DOHH2 (cell line): Measurements from ENCODE around the gene CUZD1.

Experiments used
- H3F3A ChIP-seq: fragments of 200-600 bp; sonication (generic), shearing (Covaris generic); 2 replicates; pipeline ENCODE4 v1.6.0; 2016; ENCODE audit warnings: antibody characterized with exemption, mild to moderate bottlenecking; ENCODE audit not compliant: control insufficient read depth, insufficient read depth
- H3K27ac ChIP-seq: fragments of 200-600 bp; sonication (generic); 2 replicates; pipeline ENCODE4 v1.5.1; 2014; ENCODE audit warnings: low read depth, mild to moderate bottlenecking, low read length, moderate library complexity
- H3K27me3 ChIP-seq: fragments of 200-600 bp; sonication (generic); 2 replicates; pipeline ENCODE4 v1.6.1; 2014; ENCODE audit warnings: mild to moderate bottlenecking, low read length, mixed read lengths; ENCODE audit not compliant: control insufficient read depth
- H3K36me3 ChIP-seq: fragments of 200-600 bp; sonication (generic); 2 replicates; pipeline ENCODE4 v1.6.1; 2014; ENCODE audit warnings: mild to moderate bottlenecking, low read length, moderate library complexity, mixed read lengths; ENCODE audit not compliant: control insufficient read depth
- H3K4me1 ChIP-seq: fragments of 200-600 bp; sonication (generic); 2 replicates; pipeline ENCODE4 v1.6.1; 2014; ENCODE audit warnings: mild to moderate bottlenecking, low read length, mixed read lengths; ENCODE audit not compliant: control insufficient read depth
- H3K4me2 ChIP-seq: fragments of 200-600 bp; sonication (generic); 2 replicates; pipeline ENCODE4 v1.6.0; 2014; ENCODE audit warnings: mild to moderate bottlenecking, low read length, moderate library complexity
- H3K4me3 ChIP-seq: fragments of 200-600 bp; sonication (generic); 2 replicates; pipeline ENCODE4 v1.5.1; 2014; ENCODE audit warnings: mild to moderate bottlenecking, low read length, mixed read lengths
- H3K79me2 ChIP-seq: fragments of 200-600 bp; sonication (generic); 2 replicates; pipeline ENCODE4 v1.6.1; 2014; ENCODE audit warnings: mild to moderate bottlenecking, low read length, mixed read lengths; ENCODE audit not compliant: control insufficient read depth
- H3K9me2 ChIP-seq: fragments of 200-600 bp; sonication (generic); replicated peaks from 2 replicates; pipeline ENCODE4 v1.6.1; 2014; ENCODE audit warnings: mild to moderate bottlenecking, low read length, mixed read lengths; ENCODE audit not compliant: control insufficient read depth
- H3K9me3 ChIP-seq: fragments of 200-600 bp; sonication (generic); 2 replicates; pipeline ENCODE4 v1.6.1; 2014; ENCODE audit warnings: antibody characterized with exemption, low read length, mixed read lengths; ENCODE audit not compliant: control insufficient read depth, insufficient read depth
- H4K20me1 ChIP-seq: fragments of 200-600 bp; sonication (generic); 2 replicates; pipeline ENCODE4 v1.6.0; 2014; ENCODE audit warnings: low read depth, mild to moderate bottlenecking, antibody characterized with exemption, low read length, moderate library complexity; ENCODE audit not compliant: control insufficient read depth, insufficient read depth
- CTCF ChIP-seq: fragments of 200-600 bp; sonication (generic); IDR thresholded peaks from one replicate; pipeline ENCODE4 v1.5.1; 2014; ENCODE audit warnings: antibody characterized with exemption, mild to moderate bottlenecking, low read depth, low read length; ENCODE audit not compliant: poor library complexity, severe bottlenecking
- EZH2phosphoT487 ChIP-seq: fragments of 200-600 bp; sonication (generic); IDR thresholded peaks from 2 replicates; pipeline ENCODE4 v1.6.1; 2017; ENCODE audit warnings: borderline replicate concordance, mild to moderate bottlenecking, antibody characterized with exemption, low read length, moderate library complexity, mixed read lengths

CUZD1 gene

GRCh38 chr10:122864901-122865300, 19.2 kb upstream of the CUZD1 start:
- TF ChIP-seq EZH2phosphoT487 (no peak), CTCF (no peak)
- Histone ChIP-seq H3K27me3 (no peaks in the 10 kb centered on the region), H3K4me3 (no peak overlapping the region), H3K79me2 (peaks cover 60% of the 10 kb centered on the region), H3K4me1 (no peaks in the 10 kb centered on the region), H3K9me2 (no peaks in the 10 kb centered on the region), H3K27ac (no peak overlapping the region), H3K36me3 (no peaks in the 10 kb centered on the region; the same call in 1 of the 2 replicates), H4K20me1 (no peaks in the 10 kb centered on the region), H3K9me3 (no peaks in the 10 kb centered on the region; the same call in 1 of the 2 replicates), H3F3A (no peaks in the 10 kb centered on the region; the same call in 1 of the 2 replicates), H3K4me2 (no peak overlapping the region)

GRCh38 chr10:122864194-122864592, 18.5 kb upstream of the CUZD1 start:
- no peaks in the 10 kb centered on the region; the same call in 1 of the 2 replicates for H3F3A ChIP-seq
- H3K27ac ChIP-seq: no peak overlapping the region
- no peak overlapping the region for H3K4me3 ChIP-seq
- H3K27me3 ChIP-seq: no peaks in the 10 kb centered on the region
- H3K9me2 ChIP-seq: no peaks in the 10 kb centered on the region
- TF ChIP-seq EZH2phosphoT487 (no peak), CTCF (no peak)
- no peaks in the 10 kb centered on the region for H3K4me1 ChIP-seq
- no peaks in the 10 kb centered on the region for H4K20me1 ChIP-seq
- no peak overlapping the region for H3K4me2 ChIP-seq
- H3K79me2 ChIP-seq: peaks cover 66% of the 10 kb centered on the region
- H3K36me3 ChIP-seq: no peaks in the 10 kb centered on the region; the same call in 1 of the 2 replicates
- no peaks in the 10 kb centered on the region; the same call in 1 of the 2 replicates for H3K9me3 ChIP-seq

GRCh38 chr10:122863216-122864193, 17.8 kb upstream of the CUZD1 start:
- Histone ChIP-seq H3K27ac (no peak overlapping the region), H3F3A (no peaks in the 10 kb centered on the region; the same call in 1 of the 2 replicates), H3K4me1 (no peaks in the 10 kb centered on the region), H3K9me3 (no peaks in the 10 kb centered on the region; the same call in 1 of the 2 replicates), H3K36me3 (no peaks in the 10 kb centered on the region; the same call in 1 of the 2 replicates), H3K79me2 (peaks cover 73% of the 10 kb centered on the region), H3K27me3 (no peaks in the 10 kb centered on the region), H3K4me2 (no peak overlapping the region), H3K4me3 (no peak overlapping the region), H4K20me1 (no peaks in the 10 kb centered on the region), H3K9me2 (no peaks in the 10 kb centered on the region)
- no peak for TF ChIP-seq CTCF
